Activated T-helper 17 cell treated with anti-CD3 and anti-CD28 coated beads, Interleukin-2, amount 50 U/mL, for 72 hours (primary cell): ENCODE measurements around the gene UBE2F. TPM values are rescaled to one million over a fixed set of nuclear protein-coding genes. Genes with fewer than 3 reads are reported as not detected.
"Not testable (repeated sequence)": the region's sequence is repeated elsewhere in the genome, so short reads cannot be mapped to it uniquely, and the experiment has no call there.

Experiments
- ATAC-seq: fragments of 150-1000 bp; cut with Tn5 transposase; replicated peaks from 2 replicates; pipeline ENCODE4 v1.10.0; 2021; ENCODE audit warnings: mild to moderate bottlenecking, moderate library complexity
- H3K27ac Mint-ChIP-seq: one replicate; pipeline ENCODE4 v1.8.0; 2022; ENCODE audit warnings: mixed read lengths
- H3K27me3 Mint-ChIP-seq: one replicate; pipeline ENCODE4 v1.8.0; 2022; ENCODE audit warnings: mixed read lengths
- H3K36me3 Mint-ChIP-seq: one replicate; pipeline ENCODE4 v1.8.0; 2022; ENCODE audit warnings: low read depth, mild to moderate bottlenecking, mixed read lengths
- H3K4me1 Mint-ChIP-seq: one replicate; pipeline ENCODE4 v1.8.0; 2022; ENCODE audit warnings: mixed read lengths
- H3K4me3 Mint-ChIP-seq: one replicate; pipeline ENCODE4 v1.8.0; 2022; ENCODE audit warnings: mild to moderate bottlenecking, mixed read lengths
- H3K9me3 Mint-ChIP-seq: one replicate; pipeline ENCODE4 v1.8.0; 2022; ENCODE audit warnings: mixed read lengths
- total RNA-seq, 2 donors: library from RNA; stranded (reverse); gene quantifications; one replicate each; pipeline ENCODE4 v1.2.3, GENCODE V29; 2022

UBE2F gene
- total RNA-seq, 2 donors from 2014 or later: 38.9 to 44.7 TPM

GRCh38 chr2:237980087-237980486 is 13.3 kb downstream of the UBE2F start:
- H3K27me3 Mint-ChIP-seq: no peaks in the 10 kb centered on the region
- peaks cover 51% of the 10 kb centered on the region for H3K36me3 Mint-ChIP-seq
- H3K9me3 Mint-ChIP-seq: no peaks in the 10 kb centered on the region
- ATAC-seq: no peak
- peak overlapping the region; percentile 54 for H3K4me3 Mint-ChIP-seq
- H3K27ac Mint-ChIP-seq: peak overlapping the region; percentile 85
- H3K4me1 Mint-ChIP-seq: peaks cover 45% of the 10 kb centered on the region

GRCh38 chr2:237980751-237981150 is 13.9 kb downstream of the UBE2F start:
- Mint-ChIP-seq H3K4me1 (peaks cover 50% of the 10 kb centered on the region), H3K27ac (peak overlapping the region; percentile 71), H3K36me3 (peaks cover 47% of the 10 kb centered on the region), H3K27me3 (no peaks in the 10 kb centered on the region), H3K9me3 (no peaks in the 10 kb centered on the region), H3K4me3 (peak overlapping the region; percentile 54)
- peak; percentile 79 for ATAC-seq

GRCh38 chr2:237981621-237982020 is 14.8 kb downstream of the UBE2F start:
- not testable (repeated sequence) for H3K9me3 Mint-ChIP-seq, ATAC-seq
- H3K4me1 Mint-ChIP-seq: peaks cover 50% of the 10 kb centered on the region

GRCh38 chr2:237982039-237982725 is 15.4 kb downstream of the UBE2F start:
- Mint-ChIP-seq H3K27me3 (no peaks in the 10 kb centered on the region), H3K4me1 (peaks cover 51% of the 10 kb centered on the region), H3K9me3 (no peaks in the 10 kb centered on the region), H3K4me3 (no peak overlapping the region), H3K27ac (no peak overlapping the region), H3K36me3 (peaks cover 50% of the 10 kb centered on the region)
- no peak for ATAC-seq

More at GRCh38 chr2:237981621-237982020, 14.8 kb downstream of the UBE2F start:
- H3K27me3 Mint-ChIP-seq, H3K4me3 Mint-ChIP-seq, H3K27ac Mint-ChIP-seq: not testable (repeated sequence)
- H3K36me3 Mint-ChIP-seq: peaks cover 48% of the 10 kb centered on the region

- Mint-ChIP-seq H3K4me3 (peak overlapping the region; percentile 12), H3K27me3 (no peaks in the 10 kb centered on the region), H3K36me3 (peaks cover 56% of the 10 kb centered on the region), H3K27ac (peak overlapping the region; percentile 70), H3K4me1 (peaks cover 44% of the 10 kb centered on the region), H3K9me3 (no peaks in the 10 kb centered on the region)
- no peak for ATAC-seq
These were observed 17.1 kb downstream of the UBE2F start for GRCh38 chr2:237983922-237984321.

- H3K27ac Mint-ChIP-seq: peak overlapping the region; percentile 16
- no peaks in the 10 kb centered on the region for H3K9me3 Mint-ChIP-seq
- H3K4me3 Mint-ChIP-seq: no peak overlapping the region
- no peak for ATAC-seq
- H3K27me3 Mint-ChIP-seq: no peaks in the 10 kb centered on the region
- H3K36me3 Mint-ChIP-seq: peaks cover 70% of the 10 kb centered on the region
- H3K4me1 Mint-ChIP-seq: peaks cover 25% of the 10 kb centered on the region
These were observed 20.5 kb downstream of the UBE2F start for GRCh38 chr2:237987268-237987667.

- peaks cover 85% of the 10 kb centered on the region for H3K36me3 Mint-ChIP-seq
- peaks cover 27% of the 10 kb centered on the region for H3K4me1 Mint-ChIP-seq
- no peak overlapping the region for H3K4me3 Mint-ChIP-seq
- no peaks in the 10 kb centered on the region for H3K27me3 Mint-ChIP-seq
- no peaks in the 10 kb centered on the region for H3K9me3 Mint-ChIP-seq
- H3K27ac Mint-ChIP-seq: peak overlapping the region; percentile 98
- ATAC-seq: no peak
These were observed 26.9 kb downstream of the UBE2F start for GRCh38 chr2:237993701-237994100.

- no peak for ATAC-seq
- H3K27ac Mint-ChIP-seq: peak overlapping the region; percentile 98
- H3K4me3 Mint-ChIP-seq: no peak overlapping the region
- H3K36me3 Mint-ChIP-seq: peaks cover 85% of the 10 kb centered on the region
- no peaks in the 10 kb centered on the region for H3K9me3 Mint-ChIP-seq
- peaks cover 31% of the 10 kb centered on the region for H3K4me1 Mint-ChIP-seq
- no peaks in the 10 kb centered on the region for H3K27me3 Mint-ChIP-seq
These were observed 28.2 kb downstream of the UBE2F start for GRCh38 chr2:237995036-237995435.

GRCh38 chr2:237996021-237996593 is 29.3 kb downstream of the UBE2F start:
- Mint-ChIP-seq H3K4me1 (peaks cover 33% of the 10 kb centered on the region), H3K36me3 (peaks cover 92% of the 10 kb centered on the region)
- peak; percentile 45 for ATAC-seq

GRCh38 chr2:237997521-237997920 is 30.7 kb downstream of the UBE2F start:
- no peak for ATAC-seq
- H3K36me3 Mint-ChIP-seq: peaks cover 78% of the 10 kb centered on the region
- no peaks in the 10 kb centered on the region for H3K9me3 Mint-ChIP-seq
- H3K27me3 Mint-ChIP-seq: no peaks in the 10 kb centered on the region
- H3K4me3 Mint-ChIP-seq: peak overlapping the region; percentile 75
- peaks cover 33% of the 10 kb centered on the region for H3K4me1 Mint-ChIP-seq
- peak overlapping the region; percentile 98 for H3K27ac Mint-ChIP-seq

More at GRCh38 chr2:237996021-237996593, 29.3 kb downstream of the UBE2F start:
- Mint-ChIP-seq H3K9me3 (no peaks in the 10 kb centered on the region), H3K27me3 (no peaks in the 10 kb centered on the region), H3K4me3 (peak overlapping the region; percentile 75), H3K27ac (peak overlapping the region; percentile 98)

GRCh38 chr2:237998530-237998929 is 31.7 kb downstream of the UBE2F start:
- H3K27ac Mint-ChIP-seq: peak overlapping the region; percentile 98
- peak overlapping the region; percentile 75 for H3K4me3 Mint-ChIP-seq
- peaks cover 40% of the 10 kb centered on the region for H3K4me1 Mint-ChIP-seq
- ATAC-seq: peak; percentile 94
- no peaks in the 10 kb centered on the region for H3K27me3 Mint-ChIP-seq
- peaks cover 77% of the 10 kb centered on the region for H3K36me3 Mint-ChIP-seq
- no peaks in the 10 kb centered on the region for H3K9me3 Mint-ChIP-seq

GRCh38 chr2:238003234-238004031 is 36.6 kb downstream of the UBE2F start:
- peaks cover 38% of the 10 kb centered on the region for H3K4me1 Mint-ChIP-seq
- peaks cover 65% of the 10 kb centered on the region for H3K36me3 Mint-ChIP-seq
- H3K27me3 Mint-ChIP-seq: no peaks in the 10 kb centered on the region

GRCh38 chr2:238004077-238004830 is 37.4 kb downstream of the UBE2F start:
- no peaks in the 10 kb centered on the region for H3K9me3 Mint-ChIP-seq
- peaks cover 35% of the 10 kb centered on the region for H3K4me1 Mint-ChIP-seq
- peak overlapping the region; percentile 74 for H3K27ac Mint-ChIP-seq
- H3K36me3 Mint-ChIP-seq: peaks cover 62% of the 10 kb centered on the region
- peak overlapping the region; percentile 48 for H3K4me3 Mint-ChIP-seq
- ATAC-seq: peak; percentile 76
- no peaks in the 10 kb centered on the region for H3K27me3 Mint-ChIP-seq

More at GRCh38 chr2:238003234-238004031, 36.6 kb downstream of the UBE2F start:
- H3K4me3 Mint-ChIP-seq: peak overlapping the region; percentile 48
- peak overlapping the region; percentile 74 for H3K27ac Mint-ChIP-seq
- no peaks in the 10 kb centered on the region for H3K9me3 Mint-ChIP-seq
- peak; percentile 77 for ATAC-seq

GRCh38 chr2:238005528-238005927 is 38.7 kb downstream of the UBE2F start:
- H3K4me1 Mint-ChIP-seq: peaks cover 36% of the 10 kb centered on the region
- no peak for ATAC-seq
- peak overlapping the region; percentile 8 for H3K4me3 Mint-ChIP-seq
- no peaks in the 10 kb centered on the region for H3K9me3 Mint-ChIP-seq
- peaks cover 56% of the 10 kb centered on the region for H3K36me3 Mint-ChIP-seq
- H3K27ac Mint-ChIP-seq: peak overlapping the region; percentile 42
- H3K27me3 Mint-ChIP-seq: no peaks in the 10 kb centered on the region
